Endodermal cell (in vitro differentiated cells): ENCODE measurements around the gene KCNB1. TPM values are rescaled to one million over a fixed set of nuclear protein-coding genes. Genes with fewer than 3 reads are reported as not detected.

ENCODE experiments used
- DNase-seq: peaks from one replicate; pipeline ENCODE4 v3.0.0-alpha.2; 2017
- H3K27ac ChIP-seq: 2 replicates; pipeline ENCODE4 v1.5.1; 2013; ENCODE audit warnings: mild to moderate bottlenecking, low read depth, low read length, moderate library complexity
- H3K27me3 ChIP-seq: 2 replicates; pipeline ENCODE4 v1.6.1; 2013; ENCODE audit warnings: mild to moderate bottlenecking, low read length, moderate library complexity; ENCODE audit not compliant: insufficient read depth, control insufficient read depth, poor library complexity, severe bottlenecking
- H3K36me3 ChIP-seq: 2 replicates; pipeline ENCODE4 v1.7.0; 2013; ENCODE audit warnings: mild to moderate bottlenecking, low read length, moderate library complexity; ENCODE audit not compliant: control insufficient read depth, insufficient read depth
- H3K4me1 ChIP-seq: one replicate; pipeline ENCODE4 v1.7.0; 2013; ENCODE audit warnings: low read length; ENCODE audit not compliant: control insufficient read depth, insufficient read depth
- H3K4me3 ChIP-seq: 2 replicates; pipeline ENCODE4 v1.5.1; 2013; ENCODE audit warnings: mild to moderate bottlenecking, low read length, moderate library complexity
- H3K9ac ChIP-seq: 2 replicates; pipeline ENCODE4 v1.6.1; 2013; ENCODE audit warnings: mild to moderate bottlenecking, low read length, moderate library complexity; ENCODE audit not compliant: poor library complexity, severe bottlenecking; ENCODE audit errors: extremely low read depth
- H3K9me3 ChIP-seq: 2 replicates; pipeline ENCODE4 v1.6.1; 2013; ENCODE audit warnings: mild to moderate bottlenecking, low read length, moderate library complexity; ENCODE audit not compliant: control insufficient read depth
- H3K27ac Mint-ChIP-seq: 2 replicates; pipeline ENCODE4 v1.8.0; 2020; ENCODE audit warnings: mixed read lengths
- H3K27me3 Mint-ChIP-seq: 2 replicates; pipeline ENCODE4 v1.8.0; 2021; ENCODE audit warnings: mild to moderate bottlenecking, mixed read lengths; ENCODE audit not compliant: insufficient read depth
- H3K36me3 Mint-ChIP-seq: 2 replicates; pipeline ENCODE4 v1.8.0; 2020; ENCODE audit warnings: low read depth, mixed read lengths
- H3K4me1 Mint-ChIP-seq: 2 replicates; pipeline ENCODE4 v1.8.0; 2020; ENCODE audit warnings: mixed read lengths
- H3K4me3 Mint-ChIP-seq: 2 replicates; pipeline ENCODE4 v1.8.0; 2020; ENCODE audit warnings: mild to moderate bottlenecking, moderate library complexity, mixed read lengths
- H3K9me3 Mint-ChIP-seq: 2 replicates; pipeline ENCODE4 v1.8.0; 2020; ENCODE audit warnings: mild to moderate bottlenecking, mixed read lengths
- CTCF ChIP-seq: fragments of 200-600 bp; sonication (generic); conservative IDR thresholded peaks from 2 replicates; pipeline ENCODE4 v1.5.0; 2021; ENCODE audit warnings: antibody characterized with exemption, mild to moderate bottlenecking
- WGBS, 2 experiments: methylation state at CpG; one replicate each; pipeline versions ENCODE4 v1.1.5 to v1.1.7; 2013; ENCODE audit warnings: missing lambda C conversion rate in 2 of 2, mixed read lengths in 1 of 2; ENCODE audit not compliant: insufficient coverage in 1 of 2, insufficient read length in 1 of 2; 5-methylcytosine and 5-hydroxymethylcytosine counted together
- total RNA-seq, 2 donors: library from RNA; stranded (reverse); fragmentation: NEBNext Ultra II Directional in 1 of 2; extraction: Animal tissue kit (Norgen Biotek cat#: 25700) in 1 of 2; gene quantifications; 2 replicates in 1 of 2; 3 replicates in 1 of 2; pipeline ENCODE4 v1.2.1, GENCODE V29; 2021

KCNB1 gene
- total RNA-seq, 2 donors from 2014 or later: 0.46 to 0.84 TPM

GRCh38 chr20:49367113-49367512, 115.4 kb downstream of the KCNB1 start:
- Histone ChIP-seq H3K9ac (no peak overlapping the region), H3K4me1 (no peaks in the 10 kb centered on the region), H3K9me3 (no peaks in the 10 kb centered on the region), H3K27ac (no peak overlapping the region), H3K27me3 (no peaks in the 10 kb centered on the region), H3K4me3 (no peak overlapping the region), H3K36me3 (no peaks in the 10 kb centered on the region)
- H3K4me1 Mint-ChIP-seq: no peaks in the 10 kb centered on the region
- DNase-seq: no peak
- no peaks in the 10 kb centered on the region for H3K9me3 Mint-ChIP-seq
- no peak overlapping the region for H3K27ac Mint-ChIP-seq
- H3K4me3 Mint-ChIP-seq: no peak overlapping the region
- H3K36me3 Mint-ChIP-seq: no peaks in the 10 kb centered on the region
- no peak for TF ChIP-seq CTCF
- 85 to 89% methylated on average over 4 to 5 of the region's 5 CpGs for WGBS, 2 experiments
- peaks cover 2% of the 10 kb centered on the region for H3K27me3 Mint-ChIP-seq

GRCh38 chr20:49366687-49367086, 115.8 kb downstream of the KCNB1 start:
- Mint-ChIP-seq H3K9me3 (no peaks in the 10 kb centered on the region), H3K36me3 (no peaks in the 10 kb centered on the region), H3K27ac (no peak overlapping the region), H3K4me3 (no peak overlapping the region), H3K27me3 (peaks cover 2% of the 10 kb centered on the region), H3K4me1 (no peaks in the 10 kb centered on the region)
- Histone ChIP-seq H3K4me1 (no peaks in the 10 kb centered on the region), H3K9me3 (no peaks in the 10 kb centered on the region), H3K4me3 (no peak overlapping the region), H3K9ac (no peak overlapping the region), H3K27me3 (no peaks in the 10 kb centered on the region), H3K36me3 (no peaks in the 10 kb centered on the region), H3K27ac (no peak overlapping the region)
- TF ChIP-seq CTCF: no peak
- DNase-seq: no peak
- 87 to 100% methylated on average over 1 of the region's 1 CpG for WGBS, 2 experiments

- H3K4me3 Mint-ChIP-seq: no peak overlapping the region
- H3K9me3 Mint-ChIP-seq: no peaks in the 10 kb centered on the region
- H3K27ac Mint-ChIP-seq: no peak overlapping the region
- Histone ChIP-seq H3K9me3 (no peaks in the 10 kb centered on the region), H3K9ac (no peak overlapping the region), H3K36me3 (no peaks in the 10 kb centered on the region), H3K27ac (no peak overlapping the region), H3K27me3 (no peaks in the 10 kb centered on the region), H3K4me1 (no peaks in the 10 kb centered on the region), H3K4me3 (no peak overlapping the region)
- 97% methylated on average over 4 of the region's 4 CpGs; no CpG with 5 or more reads in 1 of the 2 experiments for WGBS, 2 experiments
- H3K27me3 Mint-ChIP-seq: no peaks in the 10 kb centered on the region
- no peaks in the 10 kb centered on the region for H3K4me1 Mint-ChIP-seq
- no peak for TF ChIP-seq CTCF
- DNase-seq: no peak
- no peaks in the 10 kb centered on the region for H3K36me3 Mint-ChIP-seq
Observed at GRCh38 chr20:49361862-49362660, 120.4 kb downstream of the KCNB1 start.
